ENCODE measurements around the gene ZNF212.

The ZNF212 gene

DNA sequence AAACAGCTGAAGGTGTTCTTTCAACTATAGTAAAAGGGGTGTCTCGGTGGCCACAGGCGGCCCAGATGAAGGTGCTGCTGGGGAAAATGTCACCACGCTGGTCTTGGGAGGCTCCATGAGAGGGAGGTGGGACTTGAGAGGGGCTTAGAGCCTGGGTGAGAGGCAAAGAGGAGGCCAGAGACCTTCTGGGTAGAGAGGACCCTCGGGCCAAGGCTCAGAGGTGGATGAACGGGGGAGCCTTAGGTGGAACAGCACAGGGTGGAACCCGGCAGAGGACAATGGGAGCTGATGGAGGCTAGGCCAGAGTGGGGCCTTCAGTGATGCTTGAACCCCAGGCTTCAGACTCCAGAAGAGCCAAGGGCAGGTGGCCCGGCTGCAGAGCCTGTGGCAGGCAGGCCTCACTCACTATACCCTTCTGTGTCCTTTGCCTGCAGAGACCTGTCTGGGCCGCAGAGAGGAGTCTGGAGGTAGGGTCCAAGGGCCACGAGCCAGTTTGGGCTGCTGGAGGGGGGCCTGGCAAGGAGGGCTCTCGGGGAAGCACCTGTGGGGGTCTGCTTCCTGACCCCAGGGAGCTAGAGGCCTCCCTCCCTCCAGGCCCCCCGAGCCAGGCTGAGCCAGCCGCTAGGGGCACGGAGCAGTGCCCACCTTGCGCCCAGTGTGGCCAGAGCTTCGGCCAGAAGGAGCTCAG, 54.6 kb downstream of the ZNF212 start:
- Histone ChIP-seq H3K4me3 (replicated peaks; ENCODE audit: insufficient read depth, low read length) (no peak overlapping the region), H3K27me3 (ENCODE audit: insufficient read depth, poor library complexity, severe bottlenecking) (no peaks in the 10 kb centered on the region), H3K27ac (replicated peaks) (no peak overlapping the region)
- TF ChIP-seq SPI1 (IDR thresholded peaks at IDR 0.05; ENCODE audit: borderline replicate concordance, low read depth) (no peak), GABPA (IDR thresholded peaks at IDR 0.05; ENCODE audit: low read depth) (no peak), POLR2AphosphoS5 (IDR thresholded peaks at IDR 0.05; ENCODE audit: low read depth) (no peak)
- TF ChIP-seq, protein P1, sequence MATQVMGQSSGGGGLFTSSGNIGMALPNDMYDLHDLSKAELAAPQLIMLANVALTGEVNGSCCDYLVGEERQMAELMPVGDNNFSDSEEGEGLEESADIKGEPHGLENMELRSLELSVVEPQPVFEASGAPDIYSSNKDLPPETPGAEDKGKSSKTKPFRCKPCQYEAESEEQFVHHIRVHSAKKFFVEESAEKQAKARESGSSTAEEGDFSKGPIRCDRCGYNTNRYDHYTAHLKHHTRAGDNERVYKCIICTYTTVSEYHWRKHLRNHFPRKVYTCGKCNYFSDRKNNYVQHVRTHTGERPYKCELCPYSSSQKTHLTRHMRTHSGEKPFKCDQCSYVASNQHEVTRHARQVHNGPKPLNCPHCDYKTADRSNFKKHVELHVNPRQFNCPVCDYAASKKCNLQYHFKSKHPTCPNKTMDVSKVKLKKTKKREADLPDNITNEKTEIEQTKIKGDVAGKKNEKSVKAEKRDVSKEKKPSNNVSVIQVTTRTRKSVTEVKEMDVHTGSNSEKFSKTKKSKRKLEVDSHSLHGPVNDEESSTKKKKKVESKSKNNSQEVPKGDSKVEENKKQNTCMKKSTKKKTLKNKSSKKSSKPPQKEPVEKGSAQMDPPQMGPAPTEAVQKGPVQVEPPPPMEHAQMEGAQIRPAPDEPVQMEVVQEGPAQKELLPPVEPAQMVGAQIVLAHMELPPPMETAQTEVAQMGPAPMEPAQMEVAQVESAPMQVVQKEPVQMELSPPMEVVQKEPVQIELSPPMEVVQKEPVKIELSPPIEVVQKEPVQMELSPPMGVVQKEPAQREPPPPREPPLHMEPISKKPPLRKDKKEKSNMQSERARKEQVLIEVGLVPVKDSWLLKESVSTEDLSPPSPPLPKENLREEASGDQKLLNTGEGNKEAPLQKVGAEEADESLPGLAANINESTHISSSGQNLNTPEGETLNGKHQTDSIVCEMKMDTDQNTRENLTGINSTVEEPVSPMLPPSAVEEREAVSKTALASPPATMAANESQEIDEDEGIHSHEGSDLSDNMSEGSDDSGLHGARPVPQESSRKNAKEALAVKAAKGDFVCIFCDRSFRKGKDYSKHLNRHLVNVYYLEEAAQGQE (IDR thresholded peaks at IDR 0.05; ENCODE audit: insufficient replicate concordance, low read depth) = no peak
- TF ChIP-seq, protein P2, sequence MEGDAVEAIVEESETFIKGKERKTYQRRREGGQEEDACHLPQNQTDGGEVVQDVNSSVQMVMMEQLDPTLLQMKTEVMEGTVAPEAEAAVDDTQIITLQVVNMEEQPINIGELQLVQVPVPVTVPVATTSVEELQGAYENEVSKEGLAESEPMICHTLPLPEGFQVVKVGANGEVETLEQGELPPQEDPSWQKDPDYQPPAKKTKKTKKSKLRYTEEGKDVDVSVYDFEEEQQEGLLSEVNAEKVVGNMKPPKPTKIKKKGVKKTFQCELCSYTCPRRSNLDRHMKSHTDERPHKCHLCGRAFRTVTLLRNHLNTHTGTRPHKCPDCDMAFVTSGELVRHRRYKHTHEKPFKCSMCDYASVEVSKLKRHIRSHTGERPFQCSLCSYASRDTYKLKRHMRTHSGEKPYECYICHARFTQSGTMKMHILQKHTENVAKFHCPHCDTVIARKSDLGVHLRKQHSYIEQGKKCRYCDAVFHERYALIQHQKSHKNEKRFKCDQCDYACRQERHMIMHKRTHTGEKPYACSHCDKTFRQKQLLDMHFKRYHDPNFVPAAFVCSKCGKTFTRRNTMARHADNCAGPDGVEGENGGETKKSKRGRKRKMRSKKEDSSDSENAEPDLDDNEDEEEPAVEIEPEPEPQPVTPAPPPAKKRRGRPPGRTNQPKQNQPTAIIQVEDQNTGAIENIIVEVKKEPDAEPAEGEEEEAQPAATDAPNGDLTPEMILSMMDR (IDR thresholded peaks at IDR 0.05; ENCODE audit: insufficient read depth, low read length) = no peak
- no peak for DNase-seq (ENCODE audit: low read depth in 1 of 2, low spot score in 1 of 2)

DNA sequence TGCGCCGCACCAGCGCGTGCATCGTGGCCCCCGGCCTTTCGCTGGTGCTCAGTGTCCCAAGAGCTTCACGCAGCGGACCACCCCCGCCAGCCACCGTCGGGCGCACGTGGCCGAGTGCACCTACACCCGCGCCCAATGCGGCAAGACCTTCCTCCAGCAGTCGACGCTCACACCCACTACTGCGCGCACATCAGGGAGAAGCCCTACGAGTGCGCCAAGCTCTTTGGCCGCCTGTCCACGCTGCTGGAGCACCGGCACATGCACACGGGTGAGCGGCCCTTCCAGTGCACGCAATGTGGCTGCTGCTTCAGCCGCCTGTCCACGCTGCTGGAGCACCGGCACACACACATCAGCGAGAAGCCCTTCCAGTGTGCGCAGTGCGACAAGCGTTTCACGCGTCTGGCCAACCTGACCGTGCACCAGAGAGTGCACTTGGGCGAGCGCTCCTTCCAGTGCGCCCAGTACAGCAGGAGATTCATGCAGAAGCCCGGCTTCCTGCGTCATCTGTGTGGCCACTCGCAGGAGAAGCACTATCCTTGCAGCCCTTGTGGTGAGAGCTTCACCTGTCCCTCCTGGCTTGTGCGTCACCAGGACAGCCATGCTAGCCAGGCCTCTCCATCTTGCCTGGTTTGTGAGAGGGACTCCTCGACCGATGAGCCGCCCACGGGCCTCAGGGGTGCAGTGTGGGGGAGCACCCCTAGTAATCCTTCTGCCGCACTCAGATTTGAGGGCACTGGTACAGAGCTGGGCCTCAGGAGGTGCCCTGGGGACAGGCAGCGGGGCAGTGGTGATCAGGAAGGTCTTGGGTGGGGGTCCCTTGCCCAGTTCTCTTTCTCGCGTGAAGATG, 55.4 kb downstream of the ZNF212 start:
- no peak overlapping the region for H3K4me3 ChIP-seq (replicated peaks; ENCODE audit: insufficient read depth, low read length)
- H3K27ac ChIP-seq (replicated peaks) = no peak overlapping the region
- H3K27me3 ChIP-seq (ENCODE audit: insufficient read depth, poor library complexity, severe bottlenecking) = no peaks in the 10 kb centered on the region
- TF ChIP-seq SPI1 (IDR thresholded peaks at IDR 0.05; ENCODE audit: borderline replicate concordance, low read depth) (no peak), GABPA (IDR thresholded peaks at IDR 0.05; ENCODE audit: low read depth) (no peak), POLR2AphosphoS5 (IDR thresholded peaks at IDR 0.05; ENCODE audit: low read depth) (no peak)
- TF ChIP-seq, protein P1 (IDR thresholded peaks at IDR 0.05; ENCODE audit: insufficient replicate concordance, low read depth) = no peak
- TF ChIP-seq, protein P2 (IDR thresholded peaks at IDR 0.05; ENCODE audit: insufficient read depth, low read length) = no peak
- DNase-seq (ENCODE audit: low read depth in 1 of 2, low spot score in 1 of 2) = no peak

DNA sequence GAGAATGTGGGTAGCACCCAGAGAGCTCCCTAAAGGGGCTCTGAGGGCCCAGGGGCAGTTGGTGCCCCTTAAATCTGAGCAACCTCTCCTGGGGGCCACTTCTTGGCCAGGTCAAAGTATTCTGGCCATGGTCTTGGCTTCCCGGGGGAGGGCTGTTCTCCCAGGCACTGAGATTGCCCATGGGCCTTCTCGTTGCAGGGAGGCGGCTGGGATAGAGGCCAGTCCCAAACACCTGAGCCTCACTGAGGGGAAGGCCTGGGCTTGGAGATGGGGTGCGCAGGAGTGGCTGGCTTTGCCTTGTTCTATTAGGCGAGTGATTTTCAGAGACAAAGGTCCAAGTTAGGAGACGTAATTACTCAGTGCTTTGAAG, 56.0 kb downstream of the ZNF212 start:
- no peaks in the 10 kb centered on the region for H3K27me3 ChIP-seq (ENCODE audit: insufficient read depth, poor library complexity, severe bottlenecking)
- DNase-seq (ENCODE audit: low read depth in 1 of 2, low spot score in 1 of 2) = no peak
- H3K4me3 ChIP-seq (replicated peaks; ENCODE audit: insufficient read depth, low read length) = no peak overlapping the region
- no peak overlapping the region for H3K27ac ChIP-seq (replicated peaks)
- TF ChIP-seq GABPA (IDR thresholded peaks at IDR 0.05; ENCODE audit: low read depth) = no peak
- TF ChIP-seq, protein P2 (IDR thresholded peaks at IDR 0.05; ENCODE audit: insufficient read depth, low read length) = no peak
- TF ChIP-seq, protein P1 (IDR thresholded peaks at IDR 0.05; ENCODE audit: insufficient replicate concordance, low read depth) = no peak
- TF ChIP-seq SPI1 (IDR thresholded peaks at IDR 0.05; ENCODE audit: borderline replicate concordance, low read depth) = no peak
- no peak for TF ChIP-seq POLR2AphosphoS5 (IDR thresholded peaks at IDR 0.05; ENCODE audit: low read depth)

Data from HL-60 (cell line).